Fibroblast of the aortic adventitia (primary cell): ENCODE results near the gene BSDC1. TPM values are rescaled to one million over a fixed set of nuclear protein-coding genes. Genes with fewer than 3 reads are reported as not detected.

Source experiments
- DNase-seq: peaks from one replicate; pipeline ENCODE4 v3.0.0-alpha.2; 2010; ENCODE audit warnings: low read depth
- H3K4me3 ChIP-seq: 2 replicates; pipeline ENCODE4 v1.5.1; 2011; ENCODE audit warnings: low read depth, mild to moderate bottlenecking, control low read depth, low read length, moderate library complexity
- CTCF ChIP-seq: IDR thresholded peaks from 2 replicates; pipeline ENCODE4 v1.5.1; 2011; ENCODE audit warnings: mild to moderate bottlenecking, low read length, control low read depth, inconsistent platforms; ENCODE audit not compliant: insufficient read depth
- total RNA-seq: library from RNA; depleted of rRNA; stranded (reverse); fragments of >200 nt; gene quantifications from 2 replicates; pipeline ENCODE4 v1.2.3, GENCODE V29; 2012; ENCODE audit warnings: low replicate concordance

Gene BSDC1
- total RNA-seq, 1 donor: 47.6 TPM

GRCh38 chr1:32341971-32342370 lies 52.3 kb downstream of the BSDC1 start:
- no peak for TF ChIP-seq CTCF
- H3K4me3 ChIP-seq: no peak overlapping the region
- DNase-seq: no peak

GRCh38 chr1:32341186-32341757 lies 53.0 kb downstream of the BSDC1 start:
- DNase-seq: no peak
- no peak for TF ChIP-seq CTCF
- H3K4me3 ChIP-seq: no peak overlapping the region

- no peak overlapping the region for H3K4me3 ChIP-seq
- TF ChIP-seq CTCF: no peak
- peak; percentile 59 for DNase-seq
These were observed 54.8 kb downstream of the BSDC1 start for GRCh38 chr1:32339363-32339978.

GRCh38 chr1:32338637-32339145 lies 55.5 kb downstream of the BSDC1 start:
- DNase-seq: no peak
- TF ChIP-seq CTCF: no peak
- H3K4me3 ChIP-seq: no peak overlapping the region

- H3K4me3 ChIP-seq: no peak overlapping the region
- DNase-seq: no peak
- TF ChIP-seq CTCF: no peak
These were observed 56.2 kb downstream of the BSDC1 start for GRCh38 chr1:32337855-32338636.

- DNase-seq: peak; percentile 25
- TF ChIP-seq CTCF: no peak
- no peak overlapping the region for H3K4me3 ChIP-seq
These were observed 57.1 kb downstream of the BSDC1 start for GRCh38 chr1:32336963-32337675.
